Natural killer cell treated with Interleukin-12 subunit alpha and Interleukin-12 subunit beta and Interleukin-15 and Interleukin-18, amount 100 ng/mL, for 72 hours (primary cell): Measurements from ENCODE around the gene ECPAS. TPM values are rescaled to one million over a fixed set of nuclear protein-coding genes. Genes with fewer than 3 reads are reported as not detected.

Experiments used
- ATAC-seq, 2 donors: fragments of 150-1000 bp; cut with Tn5 transposase in 1 of 2; sonication (Bioruptor Pico), chemical (Tn5 transposase) in 1 of 2; 2 replicates each; pipeline ENCODE4 v1.10.0; 2021
- DNase-seq: peaks from one replicate; pipeline ENCODE4 v3.0.0; 2022; ENCODE audit warnings: low spot score
- H3K27ac Mint-ChIP-seq, 2 donors: 1 replicate in 1 of 2; 2 replicates in 1 of 2; pipeline ENCODE4 v1.8.0; 2022; ENCODE audit warnings: mixed read lengths in 2 of 2, mild to moderate bottlenecking in 1 of 2, moderate library complexity in 1 of 2
- H3K27me3 Mint-ChIP-seq, 2 donors: 1 replicate in 1 of 2; 2 replicates in 1 of 2; pipeline ENCODE4 v1.8.0; 2022; ENCODE audit warnings: mixed read lengths in 2 of 2
- H3K36me3 Mint-ChIP-seq: one replicate; pipeline ENCODE4 v1.8.0; 2022; ENCODE audit warnings: mixed read lengths
- H3K4me1 Mint-ChIP-seq, 2 donors: 1 replicate in 1 of 2; 2 replicates in 1 of 2; pipeline ENCODE4 v1.8.0; 2022; ENCODE audit warnings: low read depth in 2 of 2, mixed read lengths in 2 of 2, mild to moderate bottlenecking in 1 of 2
- H3K4me3 Mint-ChIP-seq: one replicate; pipeline ENCODE4 v1.8.0; 2022; ENCODE audit warnings: mixed read lengths
- H3K9me3 Mint-ChIP-seq: 2 replicates; pipeline ENCODE4 v1.8.0; 2022; ENCODE audit warnings: mixed read lengths
- total RNA-seq, 2 donors: library from RNA; stranded (reverse); gene quantifications; one replicate each; pipeline ENCODE4 v1.2.3, GENCODE V29; 2022

The ECPAS gene
- total RNA-seq, 2 donors from 2014 or later, result 97.6 to 114 TPM

- H3K9me3 Mint-ChIP-seq, result peaks cover 7% of the 10 kb centered on the region
- H3K36me3 Mint-ChIP-seq, result peaks cover 4% of the 10 kb centered on the region
- H3K4me3 Mint-ChIP-seq, result no peak overlapping the region
- H3K4me1 Mint-ChIP-seq, result no peaks in the 10 kb centered on the region
- DNase-seq (no peak), ATAC-seq (no peak)
- H3K27me3 Mint-ChIP-seq, result peaks cover 6 to 20% of the 10 kb centered on the region in 2 donors
- no peak overlapping the region for H3K27ac Mint-ChIP-seq
Observed at GRCh38 chr9:111320631-111321030, 163.6 kb downstream of the ECPAS start.

DNA sequence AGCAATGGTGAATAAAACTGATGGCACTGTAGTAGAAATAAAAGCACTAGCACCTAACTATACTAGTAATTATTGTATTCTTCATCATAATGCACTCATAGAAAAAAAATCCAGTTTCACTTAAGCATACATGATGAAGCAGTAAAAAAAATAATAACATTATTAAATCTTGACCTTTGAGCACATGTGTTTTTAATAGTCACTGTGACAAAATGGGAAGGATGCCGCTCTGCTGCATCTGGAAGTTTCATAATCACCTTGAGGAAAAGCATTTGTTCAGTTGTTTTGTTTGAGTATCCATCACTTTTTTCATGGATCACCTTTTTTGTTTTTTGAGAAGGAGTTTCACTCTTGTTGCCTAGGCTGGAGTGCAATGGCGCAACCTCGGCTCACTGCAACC, 167.4 kb downstream of the ECPAS start:
- DNase-seq, result no peak
- ATAC-seq, result no peak
- Mint-ChIP-seq H3K4me3 (no peak overlapping the region), H3K36me3 (peaks cover under 1% of the 10 kb centered on the region), H3K27me3 (peaks cover 3 to 16% of the 10 kb centered on the region in 2 donors), H3K9me3 (peaks cover 7% of the 10 kb centered on the region), H3K4me1 (no peaks in the 10 kb centered on the region), H3K27ac (no peak overlapping the region)

Other genes with a start within 250 kb of the ECPAS start
- not detected for gene OR2K2, start 154.2 kb downstream of the ECPAS start, total RNA-seq
- gene ZNF483, start 40.8 kb upstream of the ECPAS start, total RNA-seq, result 1 to 10 TPM; 2.8 to 4.3 TPM
- not detected for gene PTGR1, start 115.3 kb upstream of the ECPAS start, total RNA-seq
- 1 to 10 TPM; 7.0 to 7.2 TPM for gene DNAJC25, start 147.0 kb upstream of the ECPAS start, total RNA-seq
- gene GNG10, start 177.2 kb upstream of the ECPAS start, total RNA-seq, result 10 to 100 TPM; 22.0 to 23.0 TPM